Fibroblast of villous mesenchyme (primary cell): ENCODE data around the gene CHMP1B. TPM values are rescaled to one million over a fixed set of nuclear protein-coding genes. Genes with fewer than 3 reads are reported as not detected.
A peak's percentile ranks its signal among the peaks of the same experiment; 100 is the strongest.

Experiments used
- DNase-seq: peaks from one replicate; pipeline ENCODE4 v3.0.0-alpha.2; 2010; ENCODE audit warnings: low read depth
- H3K4me3 ChIP-seq: 2 replicates; pipeline ENCODE4 v1.5.1; 2011; ENCODE audit warnings: low read depth, mild to moderate bottlenecking, low read length
- total RNA-seq: library from RNA; depleted of rRNA; stranded (reverse); fragments of >200 nt; gene quantifications from 2 replicates; pipeline ENCODE4 v1.2.3, GENCODE V29; 2012
- TF ChIP-seq, protein P1 (sequence below): IDR thresholded peaks from 2 replicates; pipeline ENCODE4 v1.5.1; 2012; ENCODE audit warnings: low read depth, mild to moderate bottlenecking, low read length; ENCODE audit not compliant: insufficient read depth

The CHMP1B gene
- total RNA-seq, 1 donor, result 40.6 TPM

GRCh38 chr18:11865071-11865470, 13.9 kb downstream of the CHMP1B start:
- TF ChIP-seq, protein P1, sequence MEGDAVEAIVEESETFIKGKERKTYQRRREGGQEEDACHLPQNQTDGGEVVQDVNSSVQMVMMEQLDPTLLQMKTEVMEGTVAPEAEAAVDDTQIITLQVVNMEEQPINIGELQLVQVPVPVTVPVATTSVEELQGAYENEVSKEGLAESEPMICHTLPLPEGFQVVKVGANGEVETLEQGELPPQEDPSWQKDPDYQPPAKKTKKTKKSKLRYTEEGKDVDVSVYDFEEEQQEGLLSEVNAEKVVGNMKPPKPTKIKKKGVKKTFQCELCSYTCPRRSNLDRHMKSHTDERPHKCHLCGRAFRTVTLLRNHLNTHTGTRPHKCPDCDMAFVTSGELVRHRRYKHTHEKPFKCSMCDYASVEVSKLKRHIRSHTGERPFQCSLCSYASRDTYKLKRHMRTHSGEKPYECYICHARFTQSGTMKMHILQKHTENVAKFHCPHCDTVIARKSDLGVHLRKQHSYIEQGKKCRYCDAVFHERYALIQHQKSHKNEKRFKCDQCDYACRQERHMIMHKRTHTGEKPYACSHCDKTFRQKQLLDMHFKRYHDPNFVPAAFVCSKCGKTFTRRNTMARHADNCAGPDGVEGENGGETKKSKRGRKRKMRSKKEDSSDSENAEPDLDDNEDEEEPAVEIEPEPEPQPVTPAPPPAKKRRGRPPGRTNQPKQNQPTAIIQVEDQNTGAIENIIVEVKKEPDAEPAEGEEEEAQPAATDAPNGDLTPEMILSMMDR, result no peak
- DNase-seq, result no peak
- H3K4me3 ChIP-seq, result no peak overlapping the region

DNA sequence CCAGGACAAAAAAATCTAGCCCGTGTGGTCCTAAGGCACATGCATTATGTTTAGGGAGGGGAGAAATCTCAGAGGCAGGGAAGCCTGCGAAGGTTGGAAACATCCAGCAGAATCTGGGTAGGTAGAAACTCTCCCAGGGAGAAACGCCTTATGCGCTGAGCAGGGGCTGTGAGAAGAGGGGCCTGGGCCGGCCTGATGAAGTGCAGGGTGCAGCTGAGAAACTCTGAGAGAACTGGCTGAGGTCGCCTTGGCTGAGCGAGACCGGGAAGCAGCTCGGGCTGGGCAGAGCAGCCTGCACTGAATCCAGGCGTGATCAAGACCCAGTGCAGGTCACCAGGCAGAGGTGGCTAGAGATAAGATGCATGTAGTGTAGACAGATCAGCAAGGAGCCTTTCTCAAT, 15.1 kb downstream of the CHMP1B start:
- TF ChIP-seq, protein P1, result no peak
- no peak for DNase-seq
- H3K4me3 ChIP-seq, result no peak overlapping the region

DNA sequence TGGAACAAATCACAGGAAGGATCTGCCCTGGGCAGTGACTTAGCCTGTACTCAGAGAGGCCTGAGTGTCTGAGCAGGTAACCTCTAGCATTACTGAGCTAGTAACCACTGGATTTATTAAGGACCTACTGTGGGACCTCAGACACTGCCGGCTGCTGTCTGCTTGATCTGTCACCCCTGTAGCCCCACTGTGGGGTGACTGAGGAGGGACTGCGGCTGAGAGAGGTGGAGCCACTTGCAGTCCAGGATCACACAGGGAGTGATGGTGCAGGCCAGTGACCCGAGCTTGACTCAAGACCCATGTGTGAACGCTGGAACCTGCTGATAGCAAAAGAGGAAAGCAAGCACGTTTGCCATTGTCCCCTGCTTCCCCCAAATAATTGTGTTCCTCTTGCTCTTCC, 15.6 kb downstream of the CHMP1B start:
- no peak overlapping the region for H3K4me3 ChIP-seq
- DNase-seq, result no peak
- TF ChIP-seq, protein P1, result no peak

GRCh38 chr18:11868230-11868629, 17.0 kb downstream of the CHMP1B start:
- H3K4me3 ChIP-seq, result no peak overlapping the region
- TF ChIP-seq, protein P1, result no peak
- no peak for DNase-seq

- no peak overlapping the region for H3K4me3 ChIP-seq
- TF ChIP-seq, protein P1, result no peak
- no peak for DNase-seq
These were observed 20.3 kb downstream of the CHMP1B start for GRCh38 chr18:11871501-11871900.

GRCh38 chr18:11872479-11873136, 21.4 kb downstream of the CHMP1B start:
- DNase-seq, result no peak
- H3K4me3 ChIP-seq, result no peak overlapping the region
- TF ChIP-seq, protein P1, result peak; percentile 43
